ENCODE data around the gene CEBPZ. TPM values are rescaled to one million over a fixed set of nuclear protein-coding genes. Genes with fewer than 3 reads are reported as not detected.

CEBPZ gene
- total and polyA plus RNA-seq, 2 of the 13 experiments (the other 11 are each of a cell fraction or from before 2014, with no cell fraction given): 14.4 to 117 TPM

DNA sequence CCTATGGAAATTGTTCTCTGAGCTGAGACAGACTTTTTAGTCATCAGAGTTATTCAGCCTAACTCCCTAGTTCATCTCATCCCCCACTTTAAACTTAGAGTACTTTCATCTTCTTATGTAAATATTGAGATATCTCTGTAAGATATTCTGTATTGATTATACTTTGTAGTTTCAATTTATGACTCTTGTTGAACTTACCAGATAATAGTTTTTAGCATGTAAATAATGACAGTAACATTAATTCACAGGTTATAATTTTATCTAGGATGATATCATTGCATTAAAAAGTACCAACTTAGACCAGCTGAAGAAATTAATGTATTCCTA, 59.8 kb downstream of the CEBPZ start (continued):
- no peak for TF ChIP-seq ATRX (CRISPR knock-in tag; IDR thresholded peaks at IDR 0.05; ENCODE audit: borderline replicate concordance)
- TF ChIP-seq RBFOX2 (IDR thresholded peaks at IDR 0.05; ENCODE audit: low read depth, low read length): no peak
- TF ChIP-seq ZKSCAN8 (CRISPR knock-in tag; IDR thresholded peaks at IDR 0.05; ENCODE audit: borderline replicate concordance): 0 out of 2 replicates have a peak, but pooled peaks have one; percentile 10
- no peak for TF ChIP-seq ZNF816 (CRISPR knock-in tag; IDR thresholded peaks at IDR 0.05; ENCODE audit: borderline replicate concordance)
- TF ChIP-seq ATAD3A (CRISPR knock-in tag; IDR thresholded peaks at IDR 0.05): no peak
- no peak for TF ChIP-seq IKZF1 (IDR thresholded peaks at IDR 0.05)
- 0 out of 2 replicates have a peak, but pooled peaks have one; percentile 42 for TF ChIP-seq NKX3-1 (CRISPR knock-in tag; IDR thresholded peaks at IDR 0.05)
- TF ChIP-seq, protein P1, sequence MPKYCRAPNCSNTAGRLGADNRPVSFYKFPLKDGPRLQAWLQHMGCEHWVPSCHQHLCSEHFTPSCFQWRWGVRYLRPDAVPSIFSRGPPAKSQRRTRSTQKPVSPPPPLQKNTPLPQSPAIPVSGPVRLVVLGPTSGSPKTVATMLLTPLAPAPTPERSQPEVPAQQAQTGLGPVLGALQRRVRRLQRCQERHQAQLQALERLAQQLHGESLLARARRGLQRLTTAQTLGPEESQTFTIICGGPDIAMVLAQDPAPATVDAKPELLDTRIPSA (CRISPR knock-in tag; IDR thresholded peaks at IDR 0.05; ENCODE audit: borderline replicate concordance): no peak
- TF ChIP-seq, protein P2, sequence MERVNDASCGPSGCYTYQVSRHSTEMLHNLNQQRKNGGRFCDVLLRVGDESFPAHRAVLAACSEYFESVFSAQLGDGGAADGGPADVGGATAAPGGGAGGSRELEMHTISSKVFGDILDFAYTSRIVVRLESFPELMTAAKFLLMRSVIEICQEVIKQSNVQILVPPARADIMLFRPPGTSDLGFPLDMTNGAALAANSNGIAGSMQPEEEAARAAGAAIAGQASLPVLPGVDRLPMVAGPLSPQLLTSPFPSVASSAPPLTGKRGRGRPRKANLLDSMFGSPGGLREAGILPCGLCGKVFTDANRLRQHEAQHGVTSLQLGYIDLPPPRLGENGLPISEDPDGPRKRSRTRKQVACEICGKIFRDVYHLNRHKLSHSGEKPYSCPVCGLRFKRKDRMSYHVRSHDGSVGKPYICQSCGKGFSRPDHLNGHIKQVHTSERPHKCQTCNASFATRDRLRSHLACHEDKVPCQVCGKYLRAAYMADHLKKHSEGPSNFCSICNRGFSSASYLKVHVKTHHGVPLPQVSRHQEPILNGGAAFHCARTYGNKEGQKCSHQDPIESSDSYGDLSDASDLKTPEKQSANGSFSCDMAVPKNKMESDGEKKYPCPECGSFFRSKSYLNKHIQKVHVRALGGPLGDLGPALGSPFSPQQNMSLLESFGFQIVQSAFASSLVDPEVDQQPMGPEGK (CRISPR knock-in tag; IDR thresholded peaks at IDR 0.05): no peak
- TF ChIP-seq SOX13 (IDR thresholded peaks at IDR 0.05): no peak
- peak in 1 of 2 experiments; percentile 49; a peak in 1 of 4 replicates for TF ChIP-seq SOX13 (CRISPR knock-in tag; conservative IDR thresholded peaks at IDR 0.05 in 1 of 2, IDR thresholded peaks at IDR 0.05 in 1 of 2)
- TF ChIP-seq HDAC6 (IDR thresholded peaks at IDR 0.05; ENCODE audit: low read depth, low read length): no peak
- TF ChIP-seq, protein P3, sequence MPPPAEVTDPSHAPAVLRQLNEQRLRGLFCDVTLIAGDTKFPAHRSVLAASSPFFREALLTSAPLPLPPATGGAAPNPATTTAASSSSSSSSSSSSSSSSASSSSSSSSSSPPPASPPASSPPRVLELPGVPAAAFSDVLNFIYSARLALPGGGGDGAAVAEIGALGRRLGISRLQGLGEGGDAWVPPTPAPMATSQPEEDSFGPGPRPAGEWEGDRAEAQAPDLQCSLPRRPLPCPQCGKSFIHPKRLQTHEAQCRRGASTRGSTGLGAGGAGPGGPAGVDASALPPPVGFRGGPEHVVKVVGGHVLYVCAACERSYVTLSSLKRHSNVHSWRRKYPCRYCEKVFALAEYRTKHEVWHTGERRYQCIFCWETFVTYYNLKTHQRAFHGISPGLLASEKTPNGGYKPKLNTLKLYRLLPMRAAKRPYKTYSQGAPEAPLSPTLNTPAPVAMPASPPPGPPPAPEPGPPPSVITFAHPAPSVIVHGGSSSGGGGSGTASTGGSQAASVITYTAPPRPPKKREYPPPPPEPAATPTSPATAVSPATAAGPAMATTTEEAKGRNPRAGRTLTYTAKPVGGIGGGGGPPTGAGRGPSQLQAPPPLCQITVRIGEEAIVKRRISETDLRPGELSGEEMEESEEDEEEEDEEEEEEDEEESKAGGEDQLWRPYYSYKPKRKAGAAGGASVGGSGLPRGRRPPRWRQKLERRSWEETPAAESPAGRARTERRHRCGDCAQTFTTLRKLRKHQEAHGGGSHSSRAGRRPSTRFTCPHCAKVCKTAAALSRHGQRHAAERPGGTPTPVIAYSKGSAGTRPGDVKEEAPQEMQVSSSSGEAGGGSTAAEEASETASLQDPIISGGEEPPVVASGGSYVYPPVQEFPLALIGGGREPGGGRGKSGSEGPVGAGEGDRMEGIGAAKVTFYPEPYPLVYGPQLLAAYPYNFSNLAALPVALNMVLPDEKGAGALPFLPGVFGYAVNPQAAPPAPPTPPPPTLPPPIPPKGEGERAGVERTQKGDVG (CRISPR knock-in tag; IDR thresholded peaks at IDR 0.05; ENCODE audit: borderline replicate concordance): no peak
- TF ChIP-seq, protein P4, sequence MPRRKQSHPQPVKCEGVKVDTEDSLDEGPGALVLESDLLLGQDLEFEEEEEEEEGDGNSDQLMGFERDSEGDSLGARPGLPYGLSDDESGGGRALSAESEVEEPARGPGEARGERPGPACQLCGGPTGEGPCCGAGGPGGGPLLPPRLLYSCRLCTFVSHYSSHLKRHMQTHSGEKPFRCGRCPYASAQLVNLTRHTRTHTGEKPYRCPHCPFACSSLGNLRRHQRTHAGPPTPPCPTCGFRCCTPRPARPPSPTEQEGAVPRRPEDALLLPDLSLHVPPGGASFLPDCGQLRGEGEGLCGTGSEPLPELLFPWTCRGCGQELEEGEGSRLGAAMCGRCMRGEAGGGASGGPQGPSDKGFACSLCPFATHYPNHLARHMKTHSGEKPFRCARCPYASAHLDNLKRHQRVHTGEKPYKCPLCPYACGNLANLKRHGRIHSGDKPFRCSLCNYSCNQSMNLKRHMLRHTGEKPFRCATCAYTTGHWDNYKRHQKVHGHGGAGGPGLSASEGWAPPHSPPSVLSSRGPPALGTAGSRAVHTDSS (CRISPR knock-in tag; conservative IDR thresholded peaks at IDR 0.05): no peak
- TF ChIP-seq, protein P5, sequence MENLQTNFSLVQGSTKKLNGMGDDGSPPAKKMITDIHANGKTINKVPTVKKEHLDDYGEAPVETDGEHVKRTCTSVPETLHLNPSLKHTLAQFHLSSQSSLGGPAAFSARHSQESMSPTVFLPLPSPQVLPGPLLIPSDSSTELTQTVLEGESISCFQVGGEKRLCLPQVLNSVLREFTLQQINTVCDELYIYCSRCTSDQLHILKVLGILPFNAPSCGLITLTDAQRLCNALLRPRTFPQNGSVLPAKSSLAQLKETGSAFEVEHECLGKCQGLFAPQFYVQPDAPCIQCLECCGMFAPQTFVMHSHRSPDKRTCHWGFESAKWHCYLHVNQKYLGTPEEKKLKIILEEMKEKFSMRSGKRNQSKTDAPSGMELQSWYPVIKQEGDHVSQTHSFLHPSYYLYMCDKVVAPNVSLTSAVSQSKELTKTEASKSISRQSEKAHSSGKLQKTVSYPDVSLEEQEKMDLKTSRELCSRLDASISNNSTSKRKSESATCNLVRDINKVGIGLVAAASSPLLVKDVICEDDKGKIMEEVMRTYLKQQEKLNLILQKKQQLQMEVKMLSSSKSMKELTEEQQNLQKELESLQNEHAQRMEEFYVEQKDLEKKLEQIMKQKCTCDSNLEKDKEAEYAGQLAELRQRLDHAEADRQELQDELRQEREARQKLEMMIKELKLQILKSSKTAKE (CRISPR knock-in tag; IDR thresholded peaks at IDR 0.05; ENCODE audit: borderline replicate concordance): no peak
- TF ChIP-seq ONECUT2 (CRISPR knock-in tag; IDR thresholded peaks at IDR 0.05): peak; percentile 80
- TF ChIP-seq, protein P6, sequence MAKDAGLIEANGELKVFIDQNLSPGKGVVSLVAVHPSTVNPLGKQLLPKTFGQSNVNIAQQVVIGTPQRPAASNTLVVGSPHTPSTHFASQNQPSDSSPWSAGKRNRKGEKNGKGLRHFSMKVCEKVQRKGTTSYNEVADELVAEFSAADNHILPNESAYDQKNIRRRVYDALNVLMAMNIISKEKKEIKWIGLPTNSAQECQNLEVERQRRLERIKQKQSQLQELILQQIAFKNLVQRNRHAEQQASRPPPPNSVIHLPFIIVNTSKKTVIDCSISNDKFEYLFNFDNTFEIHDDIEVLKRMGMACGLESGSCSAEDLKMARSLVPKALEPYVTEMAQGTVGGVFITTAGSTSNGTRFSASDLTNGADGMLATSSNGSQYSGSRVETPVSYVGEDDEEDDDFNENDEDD (CRISPR knock-in tag; IDR thresholded peaks at IDR 0.05; ENCODE audit: borderline replicate concordance): no peak
